HEK293 (cell line): ENCODE results near the gene UXS1.

ENCODE experiments used
- CTCF ChIP-seq: fragments of 450-650 bp; formaldehyde crosslinking; IDR thresholded peaks from 2 replicates; pipeline ENCODE4 v1.5.1; 2016; ENCODE audit warnings: missing biosample characterization, missing genetic modification characterization
- KLF7 ChIP-seq: fragments of 450-650 bp; formaldehyde crosslinking; IDR thresholded peaks from 2 replicates; pipeline ENCODE4 v1.5.1; 2016; ENCODE audit warnings: missing biosample characterization, missing genetic modification characterization, borderline replicate concordance
- ZBTB49 ChIP-seq: fragments of 450-650 bp; formaldehyde crosslinking; IDR thresholded peaks from 2 replicates; pipeline ENCODE4 v1.5.1; 2016; ENCODE audit warnings: missing biosample characterization, missing genetic modification characterization, low read depth
- ZNF335 ChIP-seq: fragments of 450-650 bp; formaldehyde crosslinking; conservative IDR thresholded peaks from 2 replicates; pipeline ENCODE4 v1.5.1; 2016; ENCODE audit warnings: missing biosample characterization, missing genetic modification characterization

- TF ChIP-seq CTCF (tag by site-specific recombination) (no peak), ZBTB49 (tag by site-specific recombination) (no peak), KLF7 (tag by site-specific recombination) (no peak), ZNF335 (tag by site-specific recombination) (no peak)
These were observed 51.4 kb downstream of the UXS1 start for GRCh38 chr2:106142683-106143082.
